Dendritic cell treated with granulocyte-macrophage colony-stimulating factor and Interleukin-4, amounts not matched to agents 40 ng/mL and 50 ng/mL, for 4 days (primary cell): Measurements from ENCODE around the gene SERPINB2.
"Not testable (repeated sequence)": the region's sequence is repeated elsewhere in the genome, so short reads cannot be mapped to it uniquely, and the experiment has no call there.

Source experiments
- H3K27ac Mint-ChIP-seq: one replicate; pipeline ENCODE4 v1.8.0; 2022; ENCODE audit warnings: mild to moderate bottlenecking, mixed read lengths
- H3K27me3 Mint-ChIP-seq: one replicate; pipeline ENCODE4 v1.8.0; 2022; ENCODE audit warnings: mild to moderate bottlenecking, mixed read lengths
- H3K36me3 Mint-ChIP-seq: one replicate; pipeline ENCODE4 v1.8.0; 2022; ENCODE audit warnings: low read depth, mixed read lengths
- H3K4me1 Mint-ChIP-seq: one replicate; pipeline ENCODE4 v1.8.0; 2022; ENCODE audit warnings: low read depth, mixed read lengths
- H3K4me3 Mint-ChIP-seq: one replicate; pipeline ENCODE4 v1.8.0; 2022; ENCODE audit warnings: mild to moderate bottlenecking, moderate library complexity, mixed read lengths
- H3K9me3 Mint-ChIP-seq: one replicate; pipeline ENCODE4 v1.8.0; 2022; ENCODE audit warnings: mixed read lengths
- intact Hi-C: fragments of 100-400 bp; cut with micrococcal nuclease; formaldehyde crosslinking; loops from one replicate; pipeline ENCODE4 v1.15.0; 2022

The SERPINB2 gene

DNA sequence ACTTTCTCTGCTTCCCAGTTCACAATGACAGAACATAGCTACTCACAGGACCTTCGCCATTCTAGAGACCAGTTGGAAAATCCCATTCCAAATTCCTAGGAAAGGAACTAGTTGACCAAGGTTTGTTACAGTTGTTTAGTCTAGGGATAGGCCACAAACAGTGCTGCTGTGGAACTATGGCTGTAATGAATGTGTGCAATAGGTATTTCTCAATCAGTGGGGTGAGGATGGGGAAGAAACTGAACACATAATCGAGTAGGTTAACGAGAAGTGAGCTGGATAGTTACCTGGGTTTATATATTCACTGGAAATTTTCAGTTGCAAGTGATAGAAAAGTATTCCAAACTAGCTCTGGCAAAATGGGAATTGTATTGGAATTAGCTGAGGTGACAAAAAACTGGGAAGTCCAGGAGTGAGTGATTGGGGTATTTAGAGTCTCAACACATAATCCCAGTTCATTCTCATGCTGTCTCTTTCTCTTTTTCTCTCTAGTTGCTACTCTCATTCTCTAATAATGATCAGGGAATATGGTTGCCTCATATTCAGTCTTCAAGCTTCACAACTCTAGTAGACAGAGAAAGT lies 43.4 kb downstream of the SERPINB2 start:
- intact Hi-C loops, result loop anchor here (10.0 kb wide), 1 partner anchor 356 kb away; no protein-coding TSS in a partner anchor
- Mint-ChIP-seq H3K9me3 (no peaks in the 10 kb centered on the region), H3K27ac (no peak overlapping the region), H3K27me3 (no peaks in the 10 kb centered on the region), H3K4me1 (peaks cover 25% of the 10 kb centered on the region), H3K4me3 (no peak overlapping the region), H3K36me3 (no peaks in the 10 kb centered on the region)

DNA sequence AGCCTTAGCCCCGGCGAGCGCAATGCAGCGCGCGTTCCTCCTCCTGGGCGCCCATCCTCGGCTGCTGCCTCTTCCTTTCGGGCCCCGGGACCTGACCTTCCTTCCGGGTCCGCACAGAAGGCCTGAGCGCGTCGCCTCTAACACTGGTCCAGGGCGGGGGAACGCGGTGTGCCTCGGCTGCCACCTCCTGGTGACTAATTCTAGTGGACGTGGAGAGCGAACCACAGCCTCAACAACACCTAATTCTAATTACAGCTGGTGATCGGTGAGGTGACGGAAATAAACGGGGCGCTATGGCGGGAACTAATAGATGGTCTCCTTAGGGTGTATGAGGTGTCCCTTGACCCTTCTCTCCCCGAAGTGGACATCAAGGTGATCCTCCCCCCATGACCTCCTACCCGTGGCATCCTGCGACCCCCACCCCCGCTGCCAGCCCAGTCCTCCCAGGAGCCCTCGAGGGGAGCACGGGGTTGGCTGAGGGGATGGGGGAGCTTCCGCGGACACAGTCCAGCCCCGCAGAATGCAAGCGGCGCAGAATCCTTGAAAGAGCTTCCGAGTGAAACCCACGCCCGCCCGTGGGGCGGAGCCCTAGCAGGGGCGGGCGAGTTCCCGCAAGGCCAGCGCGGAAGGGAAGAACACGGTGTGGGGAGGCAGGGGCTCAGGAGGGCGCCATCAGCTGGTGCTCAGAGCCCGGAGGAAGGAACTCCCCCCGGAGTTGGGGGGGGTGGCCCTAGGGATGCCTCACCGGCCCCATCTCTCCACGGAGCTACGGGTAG lies 48.8 kb downstream of the SERPINB2 start:
- Mint-ChIP-seq H3K36me3 (peaks cover 6% of the 10 kb centered on the region), H3K27ac (no peak overlapping the region)

DNA sequence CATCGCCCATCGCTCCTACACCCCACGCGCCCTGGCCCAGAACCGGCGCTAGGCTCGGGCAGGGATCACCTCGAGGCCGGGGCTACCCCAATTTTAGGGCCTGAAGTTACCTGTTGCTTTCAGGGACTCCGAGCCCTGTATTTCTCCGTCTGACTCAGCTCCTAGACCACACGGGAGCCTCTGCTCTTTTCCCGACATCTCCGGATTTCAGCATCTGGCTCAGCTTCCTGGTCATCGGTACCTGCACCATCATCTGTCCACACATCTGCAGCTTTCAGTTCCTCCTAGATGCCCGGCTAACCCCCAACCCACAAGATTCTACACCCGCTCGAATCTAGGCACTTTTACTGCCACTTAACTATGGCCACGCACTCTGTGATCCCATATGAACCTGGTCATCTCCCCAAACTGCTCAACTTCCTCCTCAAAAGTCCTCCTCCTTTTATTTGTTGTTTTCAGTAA lies 49.5 kb downstream of the SERPINB2 start:
- Mint-ChIP-seq H3K9me3 (no peaks in the 10 kb centered on the region), H3K36me3 (peaks cover 6% of the 10 kb centered on the region), H3K27ac (no peak overlapping the region), H3K4me3 (no peak overlapping the region), H3K4me1 (peaks cover 6% of the 10 kb centered on the region), H3K27me3 (no peaks in the 10 kb centered on the region)
- intact Hi-C loops, result loop anchor here (1.0 to 10.0 kb wide), 5 partner anchors 46 to 420 kb away; no protein-coding TSS in a partner anchor

More for the DNA sequence above, 48.8 kb downstream of the SERPINB2 start:
- no peaks in the 10 kb centered on the region for H3K27me3 Mint-ChIP-seq
- no peaks in the 10 kb centered on the region for H3K9me3 Mint-ChIP-seq
- H3K4me3 Mint-ChIP-seq, result no peak overlapping the region
- intact Hi-C loops, result loop anchor here (1.0 to 10.0 kb wide), 5 partner anchors 46 to 419 kb away; no protein-coding TSS in a partner anchor
- H3K4me1 Mint-ChIP-seq, result peaks cover 6% of the 10 kb centered on the region

DNA sequence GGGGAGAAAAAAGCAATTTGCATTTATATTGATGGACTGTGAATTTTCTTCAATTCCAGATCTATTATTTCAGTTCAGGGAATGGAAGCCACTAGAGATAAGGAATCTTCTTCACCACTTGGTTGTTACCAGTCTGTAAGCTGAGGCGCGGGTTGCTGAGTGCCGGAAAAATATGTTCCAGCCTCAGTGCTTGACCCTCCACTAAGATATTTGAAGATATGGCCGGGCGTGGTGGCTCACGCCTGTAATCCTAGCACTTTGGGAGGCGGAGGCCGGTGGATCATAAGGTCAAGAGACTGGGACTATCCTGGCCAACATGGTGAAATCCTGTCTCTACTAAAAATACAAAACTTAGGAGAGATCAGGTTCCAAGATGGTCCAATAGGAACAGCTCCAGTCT lies 52.5 kb downstream of the SERPINB2 start:
- H3K4me3 Mint-ChIP-seq, result no peak overlapping the region
- no peaks in the 10 kb centered on the region for H3K27me3 Mint-ChIP-seq
- no peaks in the 10 kb centered on the region for H3K9me3 Mint-ChIP-seq
- intact Hi-C loops, result no loop called here
- peaks cover 6% of the 10 kb centered on the region for H3K4me1 Mint-ChIP-seq
- H3K36me3 Mint-ChIP-seq, result peaks cover 6% of the 10 kb centered on the region
- H3K27ac Mint-ChIP-seq, result no peak overlapping the region

DNA sequence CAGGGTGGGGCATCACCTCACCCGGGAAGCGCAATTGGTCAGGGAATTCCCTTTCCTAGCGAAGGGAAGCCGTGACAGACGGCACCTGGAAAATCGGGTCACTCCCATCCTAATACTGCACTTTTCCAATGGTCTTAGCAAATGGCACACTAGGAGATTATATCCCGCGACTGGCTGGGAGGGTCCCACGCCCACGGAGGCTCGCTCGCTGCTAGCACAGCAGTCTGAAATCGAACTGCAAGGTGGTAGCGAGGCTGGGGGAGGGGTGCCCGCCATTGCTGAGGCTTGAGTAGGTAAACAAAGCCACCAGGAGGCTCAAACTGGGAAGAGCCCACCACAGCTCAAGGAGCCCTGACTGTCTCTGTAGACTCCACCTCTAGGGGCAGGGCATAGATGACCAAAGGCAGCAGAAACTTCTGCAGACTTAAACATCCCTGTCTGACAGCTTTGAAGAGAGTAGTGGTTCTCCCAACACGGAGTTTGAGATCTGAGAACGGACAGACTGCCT lies 53.1 kb downstream of the SERPINB2 start:
- H3K9me3 Mint-ChIP-seq, intact Hi-C loops, H3K27me3 Mint-ChIP-seq, H3K4me3 Mint-ChIP-seq, H3K27ac Mint-ChIP-seq, H3K36me3 Mint-ChIP-seq, H3K4me1 Mint-ChIP-seq: not testable (repeated sequence)

DNA sequence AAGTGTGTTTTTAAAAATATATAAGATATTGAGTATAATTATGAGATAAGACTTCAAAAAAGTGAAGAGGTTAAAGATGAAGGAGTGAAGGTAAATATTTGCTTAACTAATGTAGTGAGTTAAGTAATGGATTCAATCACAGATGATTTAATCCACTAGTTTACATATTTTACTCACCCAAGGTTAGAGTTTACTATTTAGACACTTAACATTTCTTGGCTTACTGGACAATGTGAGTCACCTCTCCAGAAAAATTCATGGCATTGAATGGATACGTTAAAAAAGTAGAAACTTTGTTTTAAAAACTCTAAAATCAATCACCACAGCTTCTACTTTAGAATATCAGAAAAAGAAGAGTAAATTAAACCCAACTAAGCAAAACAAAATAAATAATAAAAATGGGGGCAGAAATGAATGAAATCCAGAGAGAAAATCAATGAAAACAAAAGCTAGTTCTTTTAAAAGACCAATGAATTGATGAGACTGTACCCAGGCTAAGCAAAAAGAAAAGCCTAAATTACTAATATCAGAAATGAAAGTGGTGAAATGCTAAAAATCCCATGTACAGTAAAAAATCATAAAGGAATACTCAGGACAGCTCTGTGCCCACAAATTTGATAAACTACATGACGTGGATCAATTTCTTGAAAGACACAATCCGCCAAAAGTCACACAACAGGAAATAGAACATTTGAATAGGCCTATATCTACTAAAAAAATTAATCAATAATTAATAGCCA lies 59.7 kb downstream of the SERPINB2 start:
- intact Hi-C loops, result no loop called here
- no peaks in the 10 kb centered on the region for H3K27me3 Mint-ChIP-seq
- H3K27ac Mint-ChIP-seq, result no peak overlapping the region
- H3K36me3 Mint-ChIP-seq, result no peaks in the 10 kb centered on the region
- H3K4me1 Mint-ChIP-seq, result peaks cover 6% of the 10 kb centered on the region
- no peak overlapping the region for H3K4me3 Mint-ChIP-seq
- H3K9me3 Mint-ChIP-seq, result peaks cover 6% of the 10 kb centered on the region

DNA sequence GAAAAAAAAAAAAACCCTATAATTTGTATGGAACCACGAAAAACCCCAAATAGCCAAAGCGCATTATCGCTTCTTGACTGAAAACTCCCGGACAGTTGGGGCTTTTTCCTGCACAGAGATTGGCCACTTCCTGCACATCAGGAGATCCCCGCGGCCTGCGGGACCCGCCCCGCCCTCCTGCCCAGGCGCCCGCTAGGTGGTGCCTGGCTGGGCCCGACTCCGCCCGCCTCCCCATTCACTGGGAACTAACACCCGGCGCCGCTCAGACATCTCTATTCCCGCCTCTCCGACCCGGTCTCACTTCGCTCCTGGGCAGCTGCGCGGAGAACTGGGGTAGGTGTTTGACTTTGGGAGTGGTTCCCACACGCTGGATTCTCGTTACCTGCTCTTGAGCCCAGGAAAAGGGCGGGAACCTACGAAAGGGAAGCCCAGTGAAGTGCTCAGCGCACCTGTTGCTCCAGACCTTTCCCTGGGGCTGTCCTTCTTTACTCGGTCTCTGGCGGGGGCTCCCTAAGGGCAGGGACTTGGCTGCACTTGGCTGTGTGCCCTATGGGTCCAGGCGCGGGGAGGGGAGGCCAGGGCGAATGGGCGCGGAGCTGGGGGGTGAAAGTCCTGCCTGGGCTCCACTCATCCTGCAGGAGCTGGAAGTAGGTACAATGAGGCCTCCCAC lies 61.7 kb downstream of the SERPINB2 start, which contains the start of gene HMSD:
HMSD (plus strand) TSS at position 234 of the 670 bp plus-strand sequence. CDS start 4,155 bp downstream, outside the sequence.
- Mint-ChIP-seq H3K4me1 (peaks cover 12% of the 10 kb centered on the region), H3K9me3 (peaks cover 6% of the 10 kb centered on the region), H3K27ac (no peak within 1 kb of the TSS), H3K27me3 (no peaks in the 10 kb centered on the region), H3K4me3 (peak within 1 kb of the TSS; percentile 55), H3K36me3 (no peaks in the 10 kb centered on the region)
- intact Hi-C loops, result no loop called here

DNA sequence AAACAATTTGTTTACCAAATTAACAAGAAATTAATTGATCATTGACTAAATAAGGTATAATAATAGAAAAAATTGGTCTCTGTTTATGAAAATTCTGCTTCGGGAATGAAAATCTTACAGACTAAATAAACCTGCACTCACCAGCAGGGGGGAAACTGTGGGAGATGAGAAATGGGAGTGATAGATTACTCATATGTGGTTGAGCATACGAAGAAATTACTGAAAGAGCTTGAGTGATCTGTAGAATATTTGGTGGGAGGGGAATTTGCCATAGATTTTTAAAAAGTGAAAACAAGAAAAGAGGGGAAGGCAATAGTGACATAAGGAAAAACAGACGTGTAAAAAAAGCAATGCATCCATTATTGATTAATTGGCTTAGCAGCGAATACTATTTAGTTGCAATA lies 63.8 kb downstream of the SERPINB2 start:
- no peaks in the 10 kb centered on the region for H3K36me3 Mint-ChIP-seq
- H3K9me3 Mint-ChIP-seq, result peaks cover 6% of the 10 kb centered on the region
- no peak overlapping the region for H3K27ac Mint-ChIP-seq
- H3K4me1 Mint-ChIP-seq, result peaks cover 12% of the 10 kb centered on the region
- intact Hi-C loops, result no loop called here
- H3K27me3 Mint-ChIP-seq, result no peaks in the 10 kb centered on the region
- no peak overlapping the region for H3K4me3 Mint-ChIP-seq
